Fibroblast of pulmonary artery (primary cell): ENCODE results near the gene NCOA3.

Experiments used
- DNase-seq: peaks from one replicate; pipeline ENCODE4 v3.0.0-alpha.2; 2010; ENCODE audit warnings: low read depth
- H3K4me3 ChIP-seq: replicated peaks from 2 replicates; pipeline ENCODE4 v1.5.1; 2011; ENCODE audit warnings: low read depth, mild to moderate bottlenecking, control low read depth, low read length, moderate library complexity
- TF ChIP-seq, protein P1 (sequence below): IDR thresholded peaks from 2 replicates; pipeline ENCODE4 v1.5.1; 2011; ENCODE audit warnings: mild to moderate bottlenecking, control low read depth, low read length, inconsistent platforms; ENCODE audit errors: missing control alignments

Gene NCOA3

DNA sequence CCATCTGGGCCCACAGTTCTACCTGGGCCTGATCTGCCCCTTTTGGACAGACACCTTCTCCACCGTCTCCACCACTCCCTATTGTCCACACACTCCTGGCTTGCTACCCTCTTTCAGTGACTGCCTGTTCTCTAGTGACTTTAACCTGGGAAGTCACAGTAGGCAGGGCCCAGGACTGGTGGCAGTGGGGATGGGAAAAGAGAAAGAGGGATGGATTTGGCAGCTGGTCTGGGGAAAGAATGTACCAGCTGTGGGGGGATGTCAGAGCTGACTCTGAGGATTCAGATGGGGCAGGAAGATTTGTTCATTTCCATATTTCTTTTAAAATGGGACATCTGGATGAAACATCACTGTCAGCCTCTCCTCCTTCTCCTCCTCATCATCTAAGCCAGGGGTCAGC lies 198.1 kb downstream of the NCOA3 start:
- no peak overlapping the region for H3K4me3 ChIP-seq
- DNase-seq, result no peak
- TF ChIP-seq, protein P1, sequence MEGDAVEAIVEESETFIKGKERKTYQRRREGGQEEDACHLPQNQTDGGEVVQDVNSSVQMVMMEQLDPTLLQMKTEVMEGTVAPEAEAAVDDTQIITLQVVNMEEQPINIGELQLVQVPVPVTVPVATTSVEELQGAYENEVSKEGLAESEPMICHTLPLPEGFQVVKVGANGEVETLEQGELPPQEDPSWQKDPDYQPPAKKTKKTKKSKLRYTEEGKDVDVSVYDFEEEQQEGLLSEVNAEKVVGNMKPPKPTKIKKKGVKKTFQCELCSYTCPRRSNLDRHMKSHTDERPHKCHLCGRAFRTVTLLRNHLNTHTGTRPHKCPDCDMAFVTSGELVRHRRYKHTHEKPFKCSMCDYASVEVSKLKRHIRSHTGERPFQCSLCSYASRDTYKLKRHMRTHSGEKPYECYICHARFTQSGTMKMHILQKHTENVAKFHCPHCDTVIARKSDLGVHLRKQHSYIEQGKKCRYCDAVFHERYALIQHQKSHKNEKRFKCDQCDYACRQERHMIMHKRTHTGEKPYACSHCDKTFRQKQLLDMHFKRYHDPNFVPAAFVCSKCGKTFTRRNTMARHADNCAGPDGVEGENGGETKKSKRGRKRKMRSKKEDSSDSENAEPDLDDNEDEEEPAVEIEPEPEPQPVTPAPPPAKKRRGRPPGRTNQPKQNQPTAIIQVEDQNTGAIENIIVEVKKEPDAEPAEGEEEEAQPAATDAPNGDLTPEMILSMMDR, result no peak

DNA sequence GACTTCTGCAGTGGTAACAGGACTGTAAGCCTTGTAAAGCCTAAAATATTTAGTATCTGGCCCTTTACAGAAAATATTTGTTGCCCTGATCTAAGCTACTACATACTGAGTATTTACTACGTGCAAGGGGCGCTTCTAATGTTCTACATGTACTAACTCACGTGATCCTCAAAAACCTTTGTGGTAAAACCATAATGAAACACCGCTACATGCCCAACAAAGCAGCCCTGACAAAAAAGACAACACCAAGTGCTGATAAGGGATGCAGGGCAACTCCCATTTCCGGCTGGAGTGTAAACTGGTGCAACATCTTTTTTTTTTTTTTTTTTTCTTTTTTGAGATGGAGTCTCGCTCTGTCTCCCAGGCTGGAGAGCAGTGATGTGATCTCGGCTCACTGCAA lies 198.6 kb downstream of the NCOA3 start:
- TF ChIP-seq, protein P1, result no peak
- no peak for DNase-seq
- no peak overlapping the region for H3K4me3 ChIP-seq

- H3K4me3 ChIP-seq, result no peak overlapping the region
- no peak for DNase-seq
- TF ChIP-seq, protein P1, result no peak
Measured at GRCh38 chr20:47701612-47702011, 199.9 kb downstream of the NCOA3 start.

GRCh38 chr20:47703748-47704147 lies 202.1 kb downstream of the NCOA3 start:
- no peak overlapping the region for H3K4me3 ChIP-seq
- TF ChIP-seq, protein P1, result no peak
- peak; percentile 56 for DNase-seq

GRCh38 chr20:47704746-47705496 lies 203.2 kb downstream of the NCOA3 start:
- DNase-seq, result peak; percentile 61
- TF ChIP-seq, protein P1, result peak; percentile 9
- no peak overlapping the region for H3K4me3 ChIP-seq

DNA sequence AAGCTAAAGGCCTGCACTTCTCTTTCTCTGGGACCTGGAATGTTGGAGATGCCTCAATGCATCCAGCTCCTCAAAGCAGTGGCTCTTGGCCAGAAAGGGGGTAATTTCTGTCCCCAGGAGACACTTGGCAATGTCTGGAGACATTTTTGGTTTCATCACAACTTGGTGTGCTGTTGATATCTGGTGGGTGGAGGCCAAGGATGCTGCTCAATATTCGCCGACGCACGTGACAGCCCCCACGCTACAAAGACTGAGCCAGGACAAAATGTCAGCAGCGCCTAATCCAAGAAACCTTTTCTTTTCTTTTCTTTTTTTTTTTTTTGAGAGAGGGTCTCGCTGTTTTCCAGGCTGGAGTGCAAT lies 203.8 kb downstream of the NCOA3 start:
- peak; percentile 54 for DNase-seq
- TF ChIP-seq, protein P1, result no peak
- H3K4me3 ChIP-seq, result no peak overlapping the region

GRCh38 chr20:47706345-47706744 lies 204.7 kb downstream of the NCOA3 start:
- no peak for DNase-seq
- no peak overlapping the region for H3K4me3 ChIP-seq
- TF ChIP-seq, protein P1, result no peak
